Measurements from ENCODE around the gene CLN6.

- TF ChIP-seq, protein P1, sequence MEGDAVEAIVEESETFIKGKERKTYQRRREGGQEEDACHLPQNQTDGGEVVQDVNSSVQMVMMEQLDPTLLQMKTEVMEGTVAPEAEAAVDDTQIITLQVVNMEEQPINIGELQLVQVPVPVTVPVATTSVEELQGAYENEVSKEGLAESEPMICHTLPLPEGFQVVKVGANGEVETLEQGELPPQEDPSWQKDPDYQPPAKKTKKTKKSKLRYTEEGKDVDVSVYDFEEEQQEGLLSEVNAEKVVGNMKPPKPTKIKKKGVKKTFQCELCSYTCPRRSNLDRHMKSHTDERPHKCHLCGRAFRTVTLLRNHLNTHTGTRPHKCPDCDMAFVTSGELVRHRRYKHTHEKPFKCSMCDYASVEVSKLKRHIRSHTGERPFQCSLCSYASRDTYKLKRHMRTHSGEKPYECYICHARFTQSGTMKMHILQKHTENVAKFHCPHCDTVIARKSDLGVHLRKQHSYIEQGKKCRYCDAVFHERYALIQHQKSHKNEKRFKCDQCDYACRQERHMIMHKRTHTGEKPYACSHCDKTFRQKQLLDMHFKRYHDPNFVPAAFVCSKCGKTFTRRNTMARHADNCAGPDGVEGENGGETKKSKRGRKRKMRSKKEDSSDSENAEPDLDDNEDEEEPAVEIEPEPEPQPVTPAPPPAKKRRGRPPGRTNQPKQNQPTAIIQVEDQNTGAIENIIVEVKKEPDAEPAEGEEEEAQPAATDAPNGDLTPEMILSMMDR (IDR thresholded peaks at IDR 0.05) = no peak
- TF ChIP-seq REST (IDR thresholded peaks at IDR 0.05; ENCODE audit: insufficient read depth in 1 of 2, low read depth in 2 of 2, low read length in 1 of 2) = no peak
These were observed 62.7 kb downstream of the CLN6 start for GRCh38 chr15:68166847-68167246.
